GM12865 (cell line): ENCODE data around the gene SMIM31.

Source experiments
- DNase-seq: peaks from one replicate; pipeline ENCODE4 v3.0.0; 2010; ENCODE audit warnings: low read depth
- H3K4me3 ChIP-seq: 2 replicates; pipeline ENCODE4 v1.5.1; 2011; ENCODE audit warnings: mild to moderate bottlenecking, low read depth, low read length, control low read depth
- TF ChIP-seq, protein P1 (sequence below): IDR thresholded peaks from 2 replicates; pipeline ENCODE4 v1.5.1; 2011; ENCODE audit warnings: low read length, control low read depth, low read depth, inconsistent platforms; ENCODE audit not compliant: insufficient read depth; ENCODE audit errors: missing control alignments

The SMIM31 gene

DNA sequence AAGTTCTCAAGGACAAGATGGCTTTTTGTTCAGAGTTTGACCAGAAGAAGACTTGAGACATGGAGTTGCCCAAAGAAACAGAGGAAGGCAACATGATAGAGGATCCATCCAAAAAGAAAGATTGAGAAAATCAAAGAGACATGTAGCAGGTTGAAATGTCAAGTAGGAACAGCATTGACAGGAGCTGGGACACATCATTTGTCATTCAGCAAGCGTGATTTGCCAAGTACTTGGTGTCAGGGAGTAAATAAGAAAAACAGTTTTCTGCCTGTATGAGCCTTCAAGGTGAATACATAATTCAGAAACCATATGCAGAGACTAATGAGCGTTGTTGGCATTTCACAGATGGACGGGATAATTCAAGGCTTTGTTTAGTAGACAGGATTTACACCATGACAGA, 11.2 kb downstream of the SMIM31 start:
- no peak overlapping the region for H3K4me3 ChIP-seq
- DNase-seq: no peak
- TF ChIP-seq, protein P1, sequence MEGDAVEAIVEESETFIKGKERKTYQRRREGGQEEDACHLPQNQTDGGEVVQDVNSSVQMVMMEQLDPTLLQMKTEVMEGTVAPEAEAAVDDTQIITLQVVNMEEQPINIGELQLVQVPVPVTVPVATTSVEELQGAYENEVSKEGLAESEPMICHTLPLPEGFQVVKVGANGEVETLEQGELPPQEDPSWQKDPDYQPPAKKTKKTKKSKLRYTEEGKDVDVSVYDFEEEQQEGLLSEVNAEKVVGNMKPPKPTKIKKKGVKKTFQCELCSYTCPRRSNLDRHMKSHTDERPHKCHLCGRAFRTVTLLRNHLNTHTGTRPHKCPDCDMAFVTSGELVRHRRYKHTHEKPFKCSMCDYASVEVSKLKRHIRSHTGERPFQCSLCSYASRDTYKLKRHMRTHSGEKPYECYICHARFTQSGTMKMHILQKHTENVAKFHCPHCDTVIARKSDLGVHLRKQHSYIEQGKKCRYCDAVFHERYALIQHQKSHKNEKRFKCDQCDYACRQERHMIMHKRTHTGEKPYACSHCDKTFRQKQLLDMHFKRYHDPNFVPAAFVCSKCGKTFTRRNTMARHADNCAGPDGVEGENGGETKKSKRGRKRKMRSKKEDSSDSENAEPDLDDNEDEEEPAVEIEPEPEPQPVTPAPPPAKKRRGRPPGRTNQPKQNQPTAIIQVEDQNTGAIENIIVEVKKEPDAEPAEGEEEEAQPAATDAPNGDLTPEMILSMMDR: no peak

DNA sequence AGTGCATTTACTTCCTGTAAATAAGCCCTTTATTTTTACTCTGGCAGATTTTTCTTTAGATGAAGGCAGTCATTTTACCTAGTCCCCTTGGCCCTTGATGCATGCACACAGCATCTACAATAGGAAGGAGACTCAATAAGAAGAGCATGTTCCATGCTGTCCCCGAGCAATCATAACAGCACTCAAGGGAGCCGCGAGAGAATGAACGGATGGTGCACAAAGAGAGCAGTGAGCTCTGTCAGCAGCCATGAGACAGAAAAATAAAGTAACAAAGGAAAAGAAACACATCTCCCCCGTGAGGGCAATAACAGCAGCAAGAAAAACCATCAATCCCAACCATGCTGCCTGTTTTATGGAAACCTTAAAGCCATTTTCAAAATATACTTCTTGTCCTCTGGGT, 11.9 kb downstream of the SMIM31 start:
- TF ChIP-seq, protein P1: no peak
- no peak overlapping the region for H3K4me3 ChIP-seq
- no peak for DNase-seq

DNA sequence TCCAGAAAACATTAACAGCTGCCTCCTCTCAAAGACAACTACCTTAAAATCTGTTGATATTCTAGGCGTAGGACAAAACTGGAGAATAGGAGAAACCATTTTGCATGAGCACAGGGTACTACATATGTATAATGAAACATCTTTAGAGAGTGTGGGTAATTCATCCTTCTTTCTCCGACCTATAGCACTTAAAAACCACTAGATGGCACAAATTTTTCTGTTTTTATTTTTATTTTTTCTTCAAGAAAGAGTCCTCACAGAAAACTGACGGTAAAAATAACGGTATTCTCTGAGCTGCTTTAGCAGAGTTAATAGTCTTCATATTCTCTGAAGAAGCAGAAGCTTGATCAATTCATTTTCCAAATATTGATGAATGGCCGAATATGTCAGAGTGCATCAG, 14.6 kb downstream of the SMIM31 start:
- TF ChIP-seq, protein P1: peak; percentile 37
- peak; percentile 16 for DNase-seq

DNA sequence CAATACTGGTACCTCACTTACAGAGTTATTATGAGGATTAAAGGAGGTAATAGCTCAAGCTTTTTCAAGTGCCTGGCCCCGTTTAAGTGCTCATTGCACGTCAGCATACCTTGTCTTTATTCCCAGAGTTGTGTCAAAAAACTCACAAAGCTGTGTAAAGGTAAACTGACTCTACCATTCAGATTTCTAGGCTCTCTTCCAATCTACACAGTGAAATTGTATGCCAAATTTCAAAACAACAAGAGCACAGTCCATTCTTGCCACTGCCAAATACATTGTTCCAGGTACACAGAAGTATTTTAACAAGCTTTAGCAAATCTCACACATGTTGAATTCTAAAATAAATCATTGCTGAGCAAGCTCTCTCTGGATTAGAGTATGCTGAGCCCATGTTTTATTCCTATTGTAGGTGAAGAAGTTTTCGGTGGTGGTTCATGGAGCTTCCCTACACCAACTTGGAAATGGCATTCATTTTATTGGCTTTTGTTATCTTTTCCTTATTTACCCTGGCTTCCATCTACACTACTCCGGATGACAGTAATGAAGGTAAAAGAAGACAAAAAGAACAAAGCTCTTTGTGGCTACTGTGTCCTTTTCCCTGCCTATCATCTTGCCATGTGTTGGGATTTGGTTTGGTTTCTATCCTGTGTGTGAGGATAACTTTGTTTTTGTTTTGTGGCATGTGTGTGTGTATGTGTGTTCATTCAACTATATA, 16.2 kb downstream of the SMIM31 start:
- TF ChIP-seq, protein P1: no peak
- no peak for DNase-seq
- no peak overlapping the region for H3K4me3 ChIP-seq

More for the DNA sequence above, 14.6 kb downstream of the SMIM31 start:
- no peak overlapping the region for H3K4me3 ChIP-seq

DNA sequence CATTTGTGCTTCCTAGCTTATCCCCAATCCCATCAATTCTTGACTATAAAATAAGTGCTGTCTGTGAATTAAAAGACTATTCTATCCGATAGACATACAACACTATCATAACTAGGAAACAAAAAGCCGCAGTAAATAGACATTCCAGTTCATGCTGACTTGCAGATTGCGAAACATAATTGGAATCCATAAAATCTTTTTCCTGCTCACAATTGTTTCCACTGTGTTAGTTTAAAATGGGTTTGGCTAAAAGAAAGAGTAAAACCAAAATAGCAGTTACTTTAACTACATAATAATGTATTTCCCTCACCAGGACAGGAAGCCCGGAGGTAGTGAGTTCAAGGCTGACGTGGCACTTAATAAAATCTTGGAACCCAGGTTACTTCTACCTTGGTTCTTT, 17.2 kb downstream of the SMIM31 start:
- DNase-seq: no peak

DNA sequence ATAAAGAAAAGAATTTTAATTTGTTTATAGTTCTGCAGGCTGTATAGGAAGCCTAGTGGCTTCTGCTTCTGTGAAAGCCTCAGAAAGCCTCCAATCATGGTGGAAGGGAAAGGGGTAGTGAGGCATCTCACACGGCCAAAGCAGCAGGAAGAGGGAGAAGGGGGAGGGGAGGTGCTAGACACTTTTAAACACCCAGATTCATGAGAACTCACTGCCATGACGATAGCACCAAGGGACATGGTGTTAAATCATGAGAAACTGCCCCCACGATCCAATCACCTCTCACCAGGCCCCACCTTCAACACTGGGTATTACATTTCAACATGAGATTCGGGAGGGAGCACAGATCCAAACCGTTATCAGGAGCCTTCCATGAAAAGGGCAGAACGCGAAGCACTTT, 18.1 kb downstream of the SMIM31 start:
- TF ChIP-seq, protein P1: no peak
- no peak overlapping the region for H3K4me3 ChIP-seq
- no peak for DNase-seq

More for the DNA sequence above, 17.2 kb downstream of the SMIM31 start:
- H3K4me3 ChIP-seq: no peak overlapping the region
- TF ChIP-seq, protein P1: no peak

DNA sequence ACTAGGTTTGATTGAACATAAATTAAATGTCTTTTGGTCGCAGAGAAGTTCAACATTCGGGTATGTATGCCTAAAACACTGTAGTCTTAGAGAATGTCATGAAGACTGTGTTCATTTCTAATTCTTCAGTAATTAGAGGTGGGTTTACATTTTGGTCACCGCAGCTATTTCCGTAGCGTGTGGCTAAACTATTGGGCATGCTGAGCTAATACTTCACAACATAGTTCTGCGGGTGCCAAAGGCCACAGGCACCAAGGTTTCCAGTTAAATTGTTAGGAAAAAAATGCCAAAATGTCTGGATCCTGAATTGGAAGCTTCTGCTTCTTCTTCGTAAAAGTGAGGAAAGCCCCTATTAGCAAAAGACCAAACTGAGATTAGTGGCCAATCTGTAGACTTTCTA, 25.1 kb downstream of the SMIM31 start:
- TF ChIP-seq, protein P1: no peak
- no peak overlapping the region for H3K4me3 ChIP-seq
- DNase-seq: no peak
